Astrocyte of the spinal cord (primary cell): ENCODE data around the gene EPS8.
A peak's percentile ranks its signal among the peaks of the same experiment; 100 is the strongest.

Experiments
- DNase-seq: peaks from one replicate; pipeline ENCODE4 v3.0.0; 2011; ENCODE audit warnings: low read depth, low spot score
- H3K4me3 ChIP-seq: 2 replicates; pipeline ENCODE4 v1.5.1; 2011; ENCODE audit warnings: low read depth, mild to moderate bottlenecking, low read length, moderate library complexity
- in situ Hi-C: cut with HindIII; loops from 2 replicates; pipeline ENCODE4 v1.10.0; 2017; ENCODE audit warnings: low sequenced_read_pairs
- TF ChIP-seq, protein P1 (sequence below): IDR thresholded peaks from 2 replicates; pipeline ENCODE4 v1.5.1; 2012; ENCODE audit warnings: low read depth, mild to moderate bottlenecking, low read length, inconsistent platforms

The EPS8 gene

DNA sequence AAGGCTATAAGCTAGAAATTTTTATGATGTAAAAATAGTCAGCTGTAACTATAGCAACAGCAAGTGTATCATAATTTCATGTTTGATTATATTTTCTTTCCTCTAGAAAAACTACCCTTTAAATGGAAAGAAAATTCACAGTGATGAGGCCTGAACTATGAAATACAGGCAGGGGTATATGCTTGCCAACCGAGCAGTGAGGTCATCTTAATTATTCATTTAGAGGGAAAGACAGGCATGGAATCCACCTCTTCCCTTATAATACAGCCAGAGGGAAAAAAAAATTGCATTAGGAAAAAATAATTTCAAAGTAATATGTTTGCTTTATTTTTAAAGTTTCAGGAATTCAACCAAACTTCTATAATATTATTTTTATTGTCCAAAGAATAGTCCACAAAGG lies 139.8 kb downstream of the EPS8 start:
- TF ChIP-seq, protein P1, sequence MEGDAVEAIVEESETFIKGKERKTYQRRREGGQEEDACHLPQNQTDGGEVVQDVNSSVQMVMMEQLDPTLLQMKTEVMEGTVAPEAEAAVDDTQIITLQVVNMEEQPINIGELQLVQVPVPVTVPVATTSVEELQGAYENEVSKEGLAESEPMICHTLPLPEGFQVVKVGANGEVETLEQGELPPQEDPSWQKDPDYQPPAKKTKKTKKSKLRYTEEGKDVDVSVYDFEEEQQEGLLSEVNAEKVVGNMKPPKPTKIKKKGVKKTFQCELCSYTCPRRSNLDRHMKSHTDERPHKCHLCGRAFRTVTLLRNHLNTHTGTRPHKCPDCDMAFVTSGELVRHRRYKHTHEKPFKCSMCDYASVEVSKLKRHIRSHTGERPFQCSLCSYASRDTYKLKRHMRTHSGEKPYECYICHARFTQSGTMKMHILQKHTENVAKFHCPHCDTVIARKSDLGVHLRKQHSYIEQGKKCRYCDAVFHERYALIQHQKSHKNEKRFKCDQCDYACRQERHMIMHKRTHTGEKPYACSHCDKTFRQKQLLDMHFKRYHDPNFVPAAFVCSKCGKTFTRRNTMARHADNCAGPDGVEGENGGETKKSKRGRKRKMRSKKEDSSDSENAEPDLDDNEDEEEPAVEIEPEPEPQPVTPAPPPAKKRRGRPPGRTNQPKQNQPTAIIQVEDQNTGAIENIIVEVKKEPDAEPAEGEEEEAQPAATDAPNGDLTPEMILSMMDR = no peak
- no peak for DNase-seq
- no peak overlapping the region for H3K4me3 ChIP-seq
- in situ Hi-C loops = no loop called here

DNA sequence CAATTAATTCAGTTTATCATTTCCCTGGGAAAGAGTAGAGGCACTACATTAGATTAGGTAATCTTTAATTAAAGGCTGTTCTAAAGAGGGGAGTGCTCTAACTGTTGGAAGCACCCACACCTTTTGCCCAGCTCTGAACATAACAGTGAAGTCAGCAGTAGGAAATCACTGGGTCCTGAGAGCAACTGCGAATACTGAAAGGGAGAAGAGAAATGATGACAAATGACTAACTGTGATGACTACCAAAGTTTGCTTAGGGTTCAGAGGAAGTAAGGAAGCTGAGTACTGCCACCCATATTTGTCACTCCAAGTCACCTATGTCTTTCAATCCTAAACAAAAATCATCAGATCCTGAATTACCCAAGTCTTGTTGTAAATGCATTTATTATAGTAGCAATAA lies 140.6 kb downstream of the EPS8 start:
- in situ Hi-C loops = no loop called here
- no peak overlapping the region for H3K4me3 ChIP-seq
- DNase-seq = peak; percentile 40
- TF ChIP-seq, protein P1 = no peak

DNA sequence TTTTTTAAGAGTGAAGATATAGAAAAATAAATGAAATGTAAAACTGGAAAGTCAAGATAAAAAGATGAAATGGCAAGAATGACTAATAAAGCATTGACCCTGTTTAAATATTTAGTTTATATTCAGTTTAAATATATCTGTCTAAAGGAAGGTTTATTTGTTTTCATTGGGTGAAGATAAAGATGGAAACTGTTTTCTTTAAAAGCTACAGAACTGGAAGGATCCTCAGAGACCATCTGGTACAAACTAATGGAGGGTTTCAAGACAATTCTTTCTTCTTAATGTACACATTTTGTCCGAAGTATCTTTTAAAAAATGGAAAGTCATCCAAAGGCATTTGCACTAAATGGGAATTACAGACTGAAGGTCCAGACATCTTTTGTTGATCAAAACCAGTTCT lies 142.6 kb downstream of the EPS8 start:
- DNase-seq = no peak
- no peak overlapping the region for H3K4me3 ChIP-seq
- TF ChIP-seq, protein P1 = no peak
- in situ Hi-C loops = no loop called here

DNA sequence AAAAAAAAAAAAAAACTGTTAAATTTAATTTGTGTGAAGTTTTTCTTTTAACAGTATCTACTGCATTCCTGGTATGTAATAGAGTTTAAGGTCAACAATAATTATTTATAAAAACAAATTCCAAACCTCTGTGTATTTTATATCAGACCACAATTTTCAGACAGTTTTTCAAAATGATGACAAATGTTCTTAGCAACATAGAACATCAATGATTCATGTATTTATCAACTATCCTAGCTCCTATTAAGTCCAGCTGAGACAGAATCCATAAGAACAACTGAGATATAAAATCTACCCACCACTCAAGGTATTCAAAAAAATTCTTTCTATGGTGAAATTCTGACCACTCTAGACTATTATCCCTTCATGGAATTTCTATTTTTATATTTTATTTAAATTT lies 144.5 kb downstream of the EPS8 start:
- DNase-seq = no peak
- no peak overlapping the region for H3K4me3 ChIP-seq
- TF ChIP-seq, protein P1 = no peak
- in situ Hi-C loops = no loop called here

DNA sequence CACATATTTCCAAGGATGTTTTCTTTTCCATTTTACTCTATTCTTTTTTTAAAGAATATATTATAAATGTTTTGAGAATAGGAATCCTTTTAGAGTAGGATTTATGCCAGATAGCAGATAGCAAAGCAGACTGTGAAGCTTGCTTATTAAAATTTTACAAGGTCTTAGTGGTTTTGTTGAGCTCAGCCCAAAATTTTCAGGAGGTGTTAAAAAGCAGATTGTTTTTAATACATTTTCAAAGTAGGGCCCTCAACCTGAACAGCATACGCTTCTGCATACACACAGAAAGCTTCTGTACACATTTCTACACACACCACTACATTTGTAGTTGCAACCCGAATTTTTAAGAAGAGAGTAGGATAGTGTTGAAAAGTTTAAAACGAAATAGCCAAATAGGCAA lies 151.0 kb downstream of the EPS8 start:
- in situ Hi-C loops = no loop called here
- H3K4me3 ChIP-seq = no peak overlapping the region
- no peak for DNase-seq
- TF ChIP-seq, protein P1 = no peak

DNA sequence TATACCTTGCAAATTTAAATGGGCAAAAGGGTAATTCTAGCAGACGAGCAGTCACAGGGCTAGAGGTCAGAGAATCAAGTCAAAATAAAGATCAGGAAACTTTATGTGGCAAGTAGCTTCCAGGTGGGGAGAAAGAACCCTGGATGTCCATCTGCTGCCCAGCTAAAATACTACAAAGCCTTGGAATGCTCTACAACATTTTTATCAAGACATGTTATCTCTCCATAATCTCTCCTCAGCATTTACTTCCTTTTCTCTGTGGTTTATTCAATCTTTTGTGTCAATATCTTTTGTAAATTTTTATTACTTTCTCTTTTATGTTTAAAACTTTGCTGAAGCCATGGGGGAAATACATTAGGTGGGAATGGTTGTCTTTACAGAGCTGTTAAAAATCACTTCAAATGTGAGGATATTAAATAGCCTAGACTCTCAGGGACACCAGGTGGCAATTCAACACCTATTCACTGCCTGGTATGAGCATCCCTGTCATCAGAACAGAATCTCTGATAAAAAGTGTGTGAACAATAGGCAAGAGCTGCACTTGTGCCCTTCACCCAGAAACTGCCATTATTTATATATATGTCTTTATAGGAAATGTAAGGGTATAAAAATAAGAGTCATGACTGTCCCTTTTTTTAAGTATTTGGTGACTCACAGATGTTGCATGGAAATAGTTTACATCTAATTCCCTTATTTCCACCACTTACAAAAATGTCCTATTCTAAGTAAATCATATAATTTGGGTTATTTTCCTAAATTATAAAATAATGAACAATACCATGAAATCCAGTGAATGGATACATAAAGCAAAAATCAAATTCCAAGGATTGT lies 152.9 kb downstream of the EPS8 start:
- in situ Hi-C loops = no loop called here
- DNase-seq = no peak
- H3K4me3 ChIP-seq = no peak overlapping the region
- TF ChIP-seq, protein P1 = no peak
